HCT116 (cell line): ENCODE measurements around the gene CCL17. TPM values are rescaled to one million over a fixed set of nuclear protein-coding genes. Genes with fewer than 3 reads are reported as not detected.
A peak's percentile ranks its signal among the peaks of the same experiment; 100 is the strongest.

Experiments used
- ATAC-seq: fragments of 200-7000 bp; cut with Tn5 transposase; 2 replicates; pipeline ENCODE4 v1.9.1; 2020; ENCODE audit warnings: mild to moderate bottlenecking, moderate library complexity
- BruUV-seq: library from RNA; stranded (reverse); fragments of 400-500 nt; replicated peaks from 2 replicates; lab custom pipeline; 2021; lab: Mats Ljungman, UMichigan
- CTCF ChIA-PET: fragments of 300-600 bp; sonication (Branson Sonifier 250); formaldehyde crosslinking; loops from one replicate; lab custom pipeline; 2021; ENCODE audit warnings: antibody characterized with exemption; lab: Charles Lee
- POLR2A ChIA-PET: fragments of 300-600, 350-600 bp; sonication (Branson Sonifier 250); formaldehyde crosslinking; loops from one replicate; lab custom pipeline; 2021; ENCODE audit warnings: antibody characterized with exemption; lab: Charles Lee
- RAD21 ChIA-PET, 2 experiments: fragments of 300-600 bp; sonication (Branson Sonifier 250); formaldehyde crosslinking; loops; one replicate each; lab custom pipeline; 2023; ENCODE audit warnings: low total read pairs in 2 of 2; ENCODE audit not compliant: uncharacterized antibody in 2 of 2, unreplicated experiment in 2 of 2, low non-redundant PET in 1 of 2; lab: Charles Lee
- DNase-seq: peaks from one replicate; pipeline ENCODE4 v3.0.0-alpha.2; 2010; ENCODE audit warnings: low read depth, low spot score
- H2AFZ ChIP-seq: fragments of 200-600 bp; shearing (Covaris generic), sonication (generic); 2 replicates; pipeline ENCODE4 v1.6.1; 2017; ENCODE audit warnings: low read depth, mixed run types, mixed read lengths, antibody characterized with exemption, low read length; ENCODE audit not compliant: poor library complexity, severe bottlenecking
- H3K27ac ChIP-seq: 2 replicates; pipeline ENCODE4 v1.5.1; 2012; ENCODE audit warnings: low read depth, low read length
- H3K27me3 ChIP-seq: fragments of 200-600 bp; sonication (generic); 2 replicates; pipeline ENCODE4 v1.6.1; 2016; ENCODE audit warnings: mixed run types, low read length, mixed read lengths; ENCODE audit not compliant: insufficient read depth
- H3K36me3 ChIP-seq, 2 experiments: fragments of 200-500 bp in 1 of 2; fragments of 200-600 bp in 1 of 2; sonication (Bioruptor generic) in 1 of 2; sonication (generic) in 1 of 2; 2 replicates each; pipeline versions ENCODE4 v1.5.1 to v1.6.1; 2014 to 2016; ENCODE audit warnings: low read length in 2 of 2, inconsistent platforms in 1 of 2, mixed read lengths in 1 of 2, mixed run types in 1 of 2; ENCODE audit not compliant: insufficient read depth in 2 of 2, control insufficient read depth in 1 of 2
- H3K4me1 ChIP-seq, 2 experiments: fragments of 200-600 bp in 1 of 2; sonication (generic) in 1 of 2; 2 replicates each; pipeline versions ENCODE4 v1.5.1 to v1.6.1; 2012 to 2017; ENCODE audit warnings: low read length in 2 of 2, inconsistent platforms in 1 of 2, mild to moderate bottlenecking in 1 of 2, mixed read lengths in 1 of 2, mixed run types in 1 of 2, moderate library complexity in 1 of 2; ENCODE audit not compliant: insufficient read depth in 2 of 2, control insufficient read depth in 1 of 2
- H3K4me2 ChIP-seq: fragments of 200-600 bp; sonication (generic); 2 replicates; pipeline ENCODE4 v1.6.1; 2017; ENCODE audit warnings: mixed run types, low read length, mixed read lengths
- H3K4me3 ChIP-seq, 2 experiments: fragments of 200-600 bp in 1 of 2; sonication (generic) in 1 of 2; replicated peaks in 1 of 2; 2 replicates each; pipeline ENCODE4 v1.5.1; 2011 to 2016; ENCODE audit warnings: low read length in 2 of 2, control low read depth in 1 of 2, low read depth in 1 of 2, mild to moderate bottlenecking in 1 of 2, mixed read lengths in 1 of 2, mixed run types in 1 of 2
- H3K79me2 ChIP-seq: fragments of 200-600 bp; sonication (generic); 2 replicates; pipeline ENCODE4 v1.6.1; 2017; ENCODE audit warnings: mild to moderate bottlenecking, mixed run types, low read length, moderate library complexity, mixed read lengths; ENCODE audit not compliant: insufficient read depth
- H3K9ac ChIP-seq: fragments of 200-600 bp; sonication (generic); 2 replicates; pipeline ENCODE4 v1.6.1; 2016; ENCODE audit warnings: low read length, mixed read lengths
- H3K9me2 ChIP-seq: fragments of 200-600 bp; sonication (generic), shearing (Covaris generic); 2 replicates; pipeline ENCODE4 v1.6.1; 2017; ENCODE audit warnings: mixed run types, mild to moderate bottlenecking, moderate library complexity; ENCODE audit not compliant: insufficient read depth
- H3K9me3 ChIP-seq, 2 experiments: fragments of 200-500 bp in 1 of 2; fragments of 200-600 bp in 1 of 2; sonication (Bioruptor generic) in 1 of 2; sonication (generic) in 1 of 2; 2 replicates each; pipeline ENCODE4 v1.6.1; 2014 to 2017; ENCODE audit warnings: low read length in 2 of 2, mixed read lengths in 2 of 2, inconsistent platforms in 1 of 2, low read depth in 1 of 2, mild to moderate bottlenecking in 1 of 2, mixed run types in 1 of 2, moderate library complexity in 1 of 2; ENCODE audit not compliant: control insufficient read depth in 1 of 2, insufficient read depth in 1 of 2
- H4K20me1 ChIP-seq: fragments of 200-600 bp; sonication (generic), shearing (Covaris generic); 2 replicates; pipeline ENCODE4 v1.6.1; 2017; ENCODE audit warnings: mixed run types, mild to moderate bottlenecking, moderate library complexity; ENCODE audit not compliant: insufficient read depth
- CBX3 ChIP-seq: IDR thresholded peaks from 2 replicates; pipeline ENCODE4 v1.6.1; 2012; ENCODE audit warnings: low read depth
- CTCF ChIP-seq, 3 experiments: fragments of 200-600 bp in 1 of 3; sonication (generic) in 1 of 3; IDR thresholded peaks in 2 of 3; conservative IDR thresholded peaks in 1 of 3; 2 replicates each; pipeline ENCODE4 v1.5.1; 2012 to 2017; ENCODE audit warnings: low read depth in 2 of 3, low read length in 2 of 3, antibody characterized with exemption in 1 of 3, borderline replicate concordance in 1 of 3, control low read depth in 1 of 3, mild to moderate bottlenecking in 1 of 3, mixed read lengths in 1 of 3, mixed run types in 1 of 3, moderate library complexity in 1 of 3; ENCODE audit not compliant: insufficient read depth in 1 of 3
- EGR1 ChIP-seq: IDR thresholded peaks from 2 replicates; pipeline ENCODE4 v1.6.1; 2012; ENCODE audit warnings: low read depth
- ELF1 ChIP-seq: IDR thresholded peaks from 2 replicates; pipeline ENCODE4 v1.6.1; 2012; ENCODE audit warnings: low read depth, borderline replicate concordance
- EZH2phosphoT487 ChIP-seq: fragments of 200-600 bp; IDR thresholded peaks from 2 replicates; pipeline ENCODE4 v1.6.1; 2018; ENCODE audit warnings: antibody characterized with exemption, borderline replicate concordance
- POLR2A ChIP-seq: IDR thresholded peaks from 2 replicates; pipeline ENCODE4 v1.7.0; 2011; ENCODE audit warnings: borderline replicate concordance; ENCODE audit not compliant: insufficient read depth, insufficient read length; ENCODE audit errors: extremely low read depth
- RAD21 ChIP-seq: IDR thresholded peaks from 2 replicates; pipeline ENCODE4 v1.6.1; 2012; ENCODE audit warnings: low read depth, mild to moderate bottlenecking
- SIN3A ChIP-seq: IDR thresholded peaks from 2 replicates; pipeline ENCODE4 v1.6.1; 2012; ENCODE audit warnings: low read depth
- SP1 ChIP-seq: IDR thresholded peaks from 2 replicates; pipeline ENCODE4 v1.6.1; 2012; ENCODE audit warnings: low read depth
- SRF ChIP-seq: IDR thresholded peaks from 2 replicates; pipeline ENCODE4 v1.6.1; 2012; ENCODE audit warnings: low read depth
- TCF7L2 ChIP-seq: IDR thresholded peaks from 2 replicates; pipeline ENCODE4 v1.7.0; 2011; ENCODE audit warnings: borderline replicate concordance, inconsistent platforms; ENCODE audit not compliant: insufficient read depth, insufficient read length; ENCODE audit errors: extremely low read depth
- YY1 ChIP-seq: IDR thresholded peaks from 2 replicates; pipeline ENCODE4 v1.6.1; 2011; ENCODE audit warnings: low read length, low read depth, moderate library complexity, mild to moderate bottlenecking; ENCODE audit not compliant: insufficient replicate concordance; ENCODE audit errors: extremely low read depth
- ZBTB33 ChIP-seq: IDR thresholded peaks from 2 replicates; pipeline ENCODE4 v1.6.1; 2011; ENCODE audit warnings: mild to moderate bottlenecking, low read length, moderate library complexity; ENCODE audit not compliant: insufficient replicate concordance; ENCODE audit errors: extremely low read depth
- ZNF274 ChIP-seq: fragments of 200-500 bp; sonication (Bioruptor generic); IDR thresholded peaks from 2 replicates; pipeline ENCODE4 v1.6.1; 2014; ENCODE audit warnings: mild to moderate bottlenecking, low read depth, low read length, inconsistent platforms
- intact Hi-C: fragments of 100-400 bp; cut with micrococcal nuclease; formaldehyde crosslinking; loops from 2 replicates; pipeline ENCODE4 v1.10.0; 2022
- total RNA-seq: library from RNA; stranded (reverse); gene quantifications from one replicate; pipeline ENCODE4 v1.2.1, GENCODE V29; 2021; ENCODE audit not compliant: unreplicated experiment

Gene CCL17
- total RNA-seq, 1 experiment from 2014 or later, result not detected

DNA sequence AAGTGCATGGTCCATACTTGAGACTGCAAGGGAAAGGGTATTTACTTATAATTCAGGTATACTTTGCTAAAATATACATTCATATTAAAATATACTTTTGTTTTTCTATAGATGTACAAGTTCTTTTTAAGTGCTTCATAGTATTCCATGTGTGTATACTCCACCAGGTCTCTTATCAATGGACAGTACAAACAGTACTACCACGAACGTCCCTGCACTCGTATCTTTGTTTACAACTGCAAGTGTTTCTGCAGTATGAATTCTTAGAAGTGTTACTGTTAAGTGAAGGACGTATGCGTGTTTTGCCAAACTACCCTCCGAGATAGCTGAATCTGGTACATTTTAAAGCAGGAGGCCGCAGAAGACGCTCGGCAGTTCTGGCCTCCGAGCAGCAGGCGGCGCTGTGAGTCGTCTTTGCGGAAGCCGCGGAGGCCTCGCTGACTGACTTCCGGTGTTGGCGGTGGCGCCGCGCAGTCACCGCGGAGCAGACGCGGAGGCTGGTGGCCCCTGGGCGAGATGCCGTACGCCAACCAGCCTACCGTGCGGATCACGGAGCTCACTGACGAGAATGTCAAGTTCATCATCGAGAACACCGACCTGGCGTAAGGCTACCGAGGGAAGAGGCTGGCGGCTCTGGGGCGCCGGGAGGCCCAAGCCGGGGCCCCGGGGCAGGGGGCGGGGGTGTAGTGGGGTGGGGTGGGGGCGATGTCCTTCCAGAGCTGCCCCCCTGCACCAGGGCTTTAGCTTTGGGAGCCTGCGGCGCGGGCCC lies 57.8 kb downstream of the CCL17 start, which contains the start of gene POLR2C (continued):
- TF ChIP-seq ZNF274 (no peak), SP1 (peak; percentile 42), ELF1 (peak; percentile 74), SIN3A (peak; percentile 93), EGR1 (0 out of 2 replicates have a peak, but pooled peaks have one; percentile 25)

DNA sequence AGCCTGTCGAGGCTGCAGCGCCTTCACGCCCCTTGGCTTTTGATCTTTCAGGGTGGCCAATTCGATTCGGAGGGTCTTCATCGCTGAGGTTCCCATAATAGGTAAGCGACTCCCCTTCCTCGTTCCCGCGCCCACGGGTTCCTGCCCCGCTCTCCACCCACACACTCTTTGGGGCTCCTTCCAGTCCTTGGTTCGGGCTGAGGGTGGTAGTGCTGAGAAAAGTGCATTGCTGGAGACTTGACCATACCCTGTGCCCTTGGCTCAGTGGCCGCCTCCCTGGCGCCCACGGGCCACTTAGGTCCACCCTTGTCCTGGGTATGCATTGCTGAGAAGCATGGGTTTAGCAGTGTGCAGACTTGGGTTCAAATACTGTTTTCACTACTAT lies 58.4 kb downstream of the CCL17 start:
- peak; percentile 60 for ATAC-seq
- TF ChIP-seq SP1, result no peak
- TF ChIP-seq EGR1, result no peak
- TF ChIP-seq SIN3A, result no peak
- no peak for TF ChIP-seq SRF
- no peak for TF ChIP-seq POLR2A
- TF ChIP-seq CTCF (IDR thresholded peaks at IDR 0.05 in 2 of 3, conservative IDR thresholded peaks at IDR 0.05 in 1 of 3; ENCODE audit: borderline replicate concordance in 1 of 3, insufficient read depth in 1 of 3, low read depth in 2 of 3, low read length in 2 of 3), result no peak
- TF ChIP-seq RAD21, result no peak
- TF ChIP-seq ZBTB33, result no peak
- TF ChIP-seq ELF1, result no peak
- TF ChIP-seq TCF7L2, result no peak
- TF ChIP-seq EZH2phosphoT487, result no peak
- TF ChIP-seq CBX3, result no peak
- TF ChIP-seq YY1, result no peak
- TF ChIP-seq ZNF274, result no peak
- TF ChIP-seq, all 23 proteins: peak for 0
- Histone ChIP-seq H3K27ac (peak overlapping the region; percentile 61), H3K4me3 (peak overlapping the region; percentile 82 to 94), H3K36me3 (peaks cover 40 to 44% of the 10 kb centered on the region in 2 experiments; a peak in 3 of 4 replicates), H3K9ac (peak overlapping the region; percentile 85), H3K4me1 (peaks cover 8 to 10% of the 10 kb centered on the region in 2 experiments; a peak in 3 of 4 replicates), H3K79me2 (peaks cover 39% of the 10 kb centered on the region), H3K9me2 (no peaks in the 10 kb centered on the region), H4K20me1 (no peaks in the 10 kb centered on the region; the same call in 1 of the 2 replicates), H3K27me3 (no peaks in the 10 kb centered on the region), H3K4me2 (peak overlapping the region; percentile 78), H2AFZ (no peak overlapping the region), H3K9me3 (no peaks in the 10 kb centered on the region)
- BruUV-seq, result no TSS peak
- intact Hi-C loops, result no loop called here
- ChIA-PET RAD21 (no interaction called here), POLR2A (interaction anchor here (1.2 to 1.4 kb wide), 3 partner anchors 10 to 57 kb away, joined by 3 to 10 read pairs (median 7); partner anchors contain the start of genes CIAPIN1 and COQ9), CTCF (interaction anchor here (0.8 to 2.6 kb wide), 8 partner anchors 9 to 162 kb away, joined by 3 to 16 read pairs (median 8); partner anchors contain the start of genes CIAPIN1 and COQ9)
- no peak for DNase-seq
